Stomach (tissue), 4 donors: ENCODE results near the gene MEGF6.

Experiments used
- CTCF ChIP-seq, 7 experiments: fragments of 450-650 bp in 4 of 7; fragments of 200-600 bp in 3 of 7; sonication (generic) in 3 of 7; IDR thresholded peaks; one replicate each; pipeline ENCODE4 v1.5.1; 2016 to 2019; ENCODE audit warnings: antibody characterized with exemption in 7 of 7, control low read depth in 2 of 7, mild to moderate bottlenecking in 1 of 7
- POLR2A ChIP-seq, 4 donors: fragments of 450-650 bp; IDR thresholded peaks; one replicate each; pipeline ENCODE4 v1.6.1; 2016; ENCODE audit warnings: antibody characterized with exemption in 4 of 4, control low read depth in 2 of 4, mild to moderate bottlenecking in 1 of 4, moderate library complexity in 1 of 4

GRCh38 chr1:3653286-3653618, 41.9 kb upstream of the MEGF6 start:
- TF ChIP-seq CTCF (IDR thresholded peaks at IDR 0.05) (no peak), POLR2A (IDR thresholded peaks at IDR 0.05) (no peak)
